Astrocyte of the spinal cord (primary cell): ENCODE results near the gene CADM1.
A peak's percentile ranks its signal among the peaks of the same experiment; 100 is the strongest.

Experiments used
- DNase-seq: peaks from one replicate; pipeline ENCODE4 v3.0.0; 2011; ENCODE audit warnings: low read depth, low spot score
- H3K4me3 ChIP-seq: 2 replicates; pipeline ENCODE4 v1.5.1; 2011; ENCODE audit warnings: low read depth, mild to moderate bottlenecking, low read length, moderate library complexity
- in situ Hi-C: cut with HindIII; loops from 2 replicates; pipeline ENCODE4 v1.10.0; 2017; ENCODE audit warnings: low sequenced_read_pairs
- TF ChIP-seq, protein P1 (sequence below): IDR thresholded peaks from 2 replicates; pipeline ENCODE4 v1.5.1; 2012; ENCODE audit warnings: low read depth, mild to moderate bottlenecking, low read length, inconsistent platforms

The CADM1 gene

DNA sequence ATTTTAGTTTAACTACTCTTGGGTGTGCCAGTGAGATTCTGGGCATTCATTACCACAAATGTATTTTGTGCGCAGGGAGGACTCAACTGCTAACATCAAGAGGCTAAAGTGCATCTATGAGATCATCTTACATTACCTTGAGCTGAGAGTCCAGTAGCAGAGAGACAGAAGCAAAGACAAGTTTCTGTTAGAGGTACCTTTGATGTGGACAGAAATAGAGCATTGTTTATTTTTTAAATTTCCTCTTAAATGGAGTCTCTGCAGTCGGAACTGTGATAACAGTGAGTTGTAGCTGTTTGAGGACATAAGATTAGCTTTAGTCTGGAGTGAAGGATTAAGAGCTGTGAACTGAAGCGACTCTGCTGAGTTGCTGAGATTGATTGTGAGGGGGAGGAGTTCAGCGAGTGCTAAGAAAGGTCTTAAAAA, 297.0 kb downstream of the CADM1 start:
- TF ChIP-seq, protein P1, sequence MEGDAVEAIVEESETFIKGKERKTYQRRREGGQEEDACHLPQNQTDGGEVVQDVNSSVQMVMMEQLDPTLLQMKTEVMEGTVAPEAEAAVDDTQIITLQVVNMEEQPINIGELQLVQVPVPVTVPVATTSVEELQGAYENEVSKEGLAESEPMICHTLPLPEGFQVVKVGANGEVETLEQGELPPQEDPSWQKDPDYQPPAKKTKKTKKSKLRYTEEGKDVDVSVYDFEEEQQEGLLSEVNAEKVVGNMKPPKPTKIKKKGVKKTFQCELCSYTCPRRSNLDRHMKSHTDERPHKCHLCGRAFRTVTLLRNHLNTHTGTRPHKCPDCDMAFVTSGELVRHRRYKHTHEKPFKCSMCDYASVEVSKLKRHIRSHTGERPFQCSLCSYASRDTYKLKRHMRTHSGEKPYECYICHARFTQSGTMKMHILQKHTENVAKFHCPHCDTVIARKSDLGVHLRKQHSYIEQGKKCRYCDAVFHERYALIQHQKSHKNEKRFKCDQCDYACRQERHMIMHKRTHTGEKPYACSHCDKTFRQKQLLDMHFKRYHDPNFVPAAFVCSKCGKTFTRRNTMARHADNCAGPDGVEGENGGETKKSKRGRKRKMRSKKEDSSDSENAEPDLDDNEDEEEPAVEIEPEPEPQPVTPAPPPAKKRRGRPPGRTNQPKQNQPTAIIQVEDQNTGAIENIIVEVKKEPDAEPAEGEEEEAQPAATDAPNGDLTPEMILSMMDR, result no peak
- in situ Hi-C loops, result no loop called here
- no peak for DNase-seq
- H3K4me3 ChIP-seq, result no peak overlapping the region

DNA sequence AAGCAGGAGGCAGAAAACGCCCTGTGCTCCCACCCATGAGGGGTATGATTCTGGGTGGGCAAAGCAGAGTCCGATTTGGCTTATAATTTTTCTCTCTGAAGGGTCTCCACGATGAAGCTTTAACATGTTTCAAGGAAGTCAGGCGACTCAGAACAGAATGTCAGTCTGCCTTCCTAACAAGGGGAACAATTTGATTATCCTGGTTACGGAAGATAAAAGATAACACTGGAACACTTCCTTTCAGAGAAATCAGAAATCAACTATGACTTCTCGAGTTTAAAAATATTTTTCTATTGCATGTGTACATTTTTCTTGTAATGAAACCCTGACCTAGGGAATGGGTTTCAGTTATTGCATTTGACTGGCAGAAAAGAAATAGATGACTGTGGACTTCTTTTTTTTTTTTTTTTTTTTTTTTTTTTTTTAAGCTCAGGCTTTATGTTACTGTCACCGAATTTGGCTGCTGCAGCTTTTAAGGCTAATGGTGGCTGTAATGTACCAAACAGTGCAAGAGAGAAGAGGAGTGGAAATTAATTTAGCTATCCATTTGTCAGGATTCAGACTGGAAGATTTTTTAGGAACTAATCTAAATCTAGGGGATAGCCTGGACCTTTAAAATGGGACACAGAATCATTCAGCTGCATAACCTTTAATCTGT, 297.7 kb downstream of the CADM1 start:
- no peak for DNase-seq
- in situ Hi-C loops, result no loop called here
- H3K4me3 ChIP-seq, result no peak overlapping the region
- TF ChIP-seq, protein P1, result no peak

DNA sequence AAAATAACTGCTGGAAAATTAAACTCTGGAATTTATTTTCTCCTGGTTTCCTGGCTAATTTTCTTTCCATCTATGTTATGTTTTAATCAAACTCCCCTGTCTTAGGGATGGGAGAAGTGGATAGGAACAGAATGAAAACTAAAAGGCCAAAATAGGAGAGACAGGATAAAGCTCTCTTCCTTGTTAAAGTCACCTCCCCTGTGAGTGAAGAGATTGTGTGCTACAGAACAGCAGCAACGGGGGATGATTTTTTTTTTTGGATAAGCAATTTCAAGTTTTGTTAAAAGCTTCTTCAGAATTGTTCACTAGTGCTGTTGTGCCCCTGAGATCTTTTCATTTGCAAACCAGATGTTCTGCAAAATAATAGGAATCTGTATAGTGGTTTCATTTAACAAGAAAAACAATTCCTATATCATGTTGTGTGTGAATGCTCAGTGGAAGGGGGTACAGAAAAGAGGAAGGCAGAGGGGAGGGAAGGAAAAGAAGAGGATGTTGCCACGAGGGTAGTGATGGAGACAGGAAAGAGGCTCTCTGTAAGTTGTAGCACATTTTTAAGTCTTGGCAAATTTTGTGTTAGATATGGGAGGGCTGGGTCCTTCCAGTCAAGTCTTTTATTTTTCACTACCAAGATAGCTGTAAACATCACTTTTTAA, 301.2 kb downstream of the CADM1 start:
- in situ Hi-C loops, result no loop called here
- TF ChIP-seq, protein P1, result no peak
- H3K4me3 ChIP-seq, result no peak overlapping the region
- DNase-seq, result no peak

GRCh38 chr11:115202074-115202473, 302.1 kb downstream of the CADM1 start:
- H3K4me3 ChIP-seq, result no peak overlapping the region
- in situ Hi-C loops, result no loop called here
- TF ChIP-seq, protein P1, result no peak
- no peak for DNase-seq

DNA sequence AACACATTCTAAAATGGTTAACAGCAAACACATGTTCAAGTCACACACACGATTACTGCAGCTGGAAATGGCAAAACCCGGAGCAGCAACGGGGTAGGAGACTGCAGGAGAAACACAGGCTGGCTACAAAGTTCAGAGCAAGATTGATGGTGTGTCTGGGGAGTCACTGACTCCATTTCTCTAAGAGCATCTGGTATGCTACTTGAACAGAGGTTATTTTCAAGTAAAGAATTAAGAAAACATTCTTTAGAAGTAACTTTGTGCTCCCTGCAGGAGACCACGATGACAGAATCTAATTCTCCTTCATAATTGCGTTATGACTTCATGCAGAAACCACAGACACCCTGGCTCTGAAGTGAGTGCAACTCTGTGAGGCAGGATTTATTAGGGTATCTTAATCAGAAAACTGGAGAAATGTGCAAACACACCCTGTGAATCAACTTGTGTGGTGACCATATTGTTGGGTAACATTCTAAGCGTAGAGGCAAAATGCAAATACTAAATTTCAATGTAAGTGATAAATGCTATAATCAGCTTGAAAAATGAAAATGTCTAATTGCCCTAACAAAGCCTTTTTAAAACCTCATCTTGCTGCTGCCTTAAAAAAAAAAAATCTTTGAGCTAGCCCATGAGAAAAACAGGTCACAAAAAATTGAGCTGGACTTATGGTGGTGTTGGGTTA, 303.0 kb downstream of the CADM1 start:
- in situ Hi-C loops, result no loop called here
- DNase-seq, result peak; percentile 94
- no peak overlapping the region for H3K4me3 ChIP-seq
- TF ChIP-seq, protein P1, result no peak

GRCh38 chr11:115199481-115200069, 304.6 kb downstream of the CADM1 start:
- in situ Hi-C loops, result no loop called here
- peak; percentile 45 for DNase-seq
- H3K4me3 ChIP-seq, result no peak overlapping the region
- TF ChIP-seq, protein P1, result no peak
